SK-N-SH treated with all-trans-retinoic acid at 6 μM for 48 hours (cell line): Measurements from ENCODE around the gene SDC4.

Experiments
- ARNTL ChIP-seq: fragments of 450-650 bp; formaldehyde crosslinking; IDR thresholded peaks from 2 replicates; pipeline ENCODE4 v1.5.0; 2020; ENCODE audit warnings: low read depth, mild to moderate bottlenecking, moderate library complexity, borderline replicate concordance
- BACH2 ChIP-seq: fragments of 250-450 bp; sonication (Bioruptor Pico); IDR thresholded peaks from 2 replicates; pipeline ENCODE4 v1.9.0; 2021; ENCODE audit warnings: mild to moderate bottlenecking, borderline replicate concordance
- CREB5 ChIP-seq: fragments of 250-450 bp; sonication (Bioruptor Pico); IDR thresholded peaks from 2 replicates; pipeline ENCODE4 v1.5.1; 2020; ENCODE audit warnings: low read depth, mild to moderate bottlenecking, moderate library complexity
- GLIS3 ChIP-seq: fragments of 250-450 bp; sonication (Bioruptor Pico); IDR thresholded peaks from 2 replicates; pipeline ENCODE4 v1.5.0; 2020; ENCODE audit warnings: mild to moderate bottlenecking, moderate library complexity
- PATZ1 ChIP-seq: fragments of 250-450 bp; sonication (Bioruptor Pico); IDR thresholded peaks from 2 replicates; pipeline ENCODE4 v1.8.0; 2020; ENCODE audit warnings: mild to moderate bottlenecking, moderate library complexity, borderline replicate concordance
- POU6F1 ChIP-seq: fragments of 250-450 bp; sonication (Bioruptor Pico); IDR thresholded peaks from 2 replicates; pipeline ENCODE4 v1.8.0; 2021; ENCODE audit warnings: low read depth, mild to moderate bottlenecking, moderate library complexity, borderline replicate concordance
- SNAI2 ChIP-seq: fragments of 250-450 bp; sonication (Bioruptor Pico); IDR thresholded peaks from 2 replicates; pipeline ENCODE4 v1.5.0; 2020; ENCODE audit warnings: mild to moderate bottlenecking, moderate library complexity
- TSHZ2 ChIP-seq: fragments of 250-450 bp; sonication (Bioruptor Pico); IDR thresholded peaks from 2 replicates; pipeline ENCODE4 v1.5.0; 2020; ENCODE audit warnings: mild to moderate bottlenecking, moderate library complexity
- ZFP30 ChIP-seq: fragments of 450-650 bp; formaldehyde crosslinking; IDR thresholded peaks from 2 replicates; pipeline ENCODE4 v1.5.0; 2022; ENCODE audit warnings: mild to moderate bottlenecking, moderate library complexity

- TF ChIP-seq SNAI2 (CRISPR knock-in tag), result no peak
- TF ChIP-seq ARNTL (CRISPR knock-in tag), result no peak
- TF ChIP-seq CREB5 (CRISPR knock-in tag), result no peak
- no peak for TF ChIP-seq TSHZ2 (CRISPR knock-in tag)
- TF ChIP-seq GLIS3 (CRISPR knock-in tag), result no peak
- TF ChIP-seq BACH2 (CRISPR knock-in tag), result no peak
- no peak for TF ChIP-seq POU6F1 (CRISPR knock-in tag)
- TF ChIP-seq PATZ1 (CRISPR knock-in tag), result no peak
- no peak for TF ChIP-seq ZFP30 (CRISPR knock-in tag)
Measured at GRCh38 chr20:45313065-45313695, 35.0 kb downstream of the SDC4 start.
